ENCODE results near the gene CSHL1.
A peak's percentile ranks its signal among the peaks of the same experiment; 100 is the strongest.
"Not testable (repeated sequence)": the region's sequence is repeated elsewhere in the genome, so short reads cannot be mapped to it uniquely, and the experiment has no call there.

The CSHL1 gene

DNA sequence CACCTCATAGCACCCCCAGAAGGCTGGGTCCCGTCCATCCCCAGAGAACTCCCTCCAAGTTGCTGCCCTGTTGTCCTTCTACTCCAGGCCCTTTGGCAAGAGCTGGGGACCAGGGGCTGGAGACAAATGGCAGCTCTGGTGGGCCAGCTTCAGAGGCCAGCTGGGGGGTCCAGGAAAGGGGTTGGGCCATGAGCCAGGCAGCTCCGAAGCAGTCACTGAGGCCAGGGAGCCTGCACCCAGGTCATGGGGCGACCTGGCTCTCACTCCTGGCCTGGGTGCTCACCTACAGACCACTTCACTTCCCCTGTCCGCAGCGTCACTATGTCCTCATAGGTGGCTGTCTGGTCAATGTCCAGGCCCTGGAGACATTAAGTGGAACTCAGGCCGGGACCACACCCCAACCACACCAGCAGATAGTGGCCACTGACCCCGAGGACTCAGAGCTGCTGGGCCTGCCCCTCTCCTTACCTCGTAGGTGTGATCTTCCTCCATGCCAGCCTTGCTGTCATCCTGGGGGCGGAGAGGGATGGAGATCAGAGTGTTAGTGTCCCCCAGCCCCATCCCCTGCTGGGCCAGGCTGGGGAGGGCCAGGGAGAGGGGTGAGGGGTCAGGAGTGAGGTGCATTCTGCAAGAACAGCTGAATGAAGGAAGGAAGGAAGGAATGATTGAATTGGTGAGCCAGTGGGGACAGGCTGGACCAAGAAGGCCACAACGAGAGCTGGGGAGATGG, 18.1 kb upstream of the CSHL1 start:
- Histone ChIP-seq H3K36me3 (ENCODE audit: insufficient read depth, low read length) (no peaks in the 10 kb centered on the region), H3K9me3 (ENCODE audit: low read depth, low read length) (no peaks in the 10 kb centered on the region), H3K9ac (ENCODE audit: insufficient read length) (no peak overlapping the region), H3K4me3 (no peak overlapping the region), H3K27ac (no peak overlapping the region)
- no peak for DNase-seq (ENCODE audit: low read depth, low spot score)
- TF ChIP-seq FOXP2 (optimal IDR thresholded peaks at IDR 0.05; ENCODE audit: control extremely low read depth, extremely low read length, insufficient read depth) (no peak), EZH2 (IDR thresholded peaks at IDR 0.05) (no peak), POLR2AphosphoS5 (IDR thresholded peaks at IDR 0.05; ENCODE audit: borderline replicate concordance, low read depth, low read length) (no peak)

DNA sequence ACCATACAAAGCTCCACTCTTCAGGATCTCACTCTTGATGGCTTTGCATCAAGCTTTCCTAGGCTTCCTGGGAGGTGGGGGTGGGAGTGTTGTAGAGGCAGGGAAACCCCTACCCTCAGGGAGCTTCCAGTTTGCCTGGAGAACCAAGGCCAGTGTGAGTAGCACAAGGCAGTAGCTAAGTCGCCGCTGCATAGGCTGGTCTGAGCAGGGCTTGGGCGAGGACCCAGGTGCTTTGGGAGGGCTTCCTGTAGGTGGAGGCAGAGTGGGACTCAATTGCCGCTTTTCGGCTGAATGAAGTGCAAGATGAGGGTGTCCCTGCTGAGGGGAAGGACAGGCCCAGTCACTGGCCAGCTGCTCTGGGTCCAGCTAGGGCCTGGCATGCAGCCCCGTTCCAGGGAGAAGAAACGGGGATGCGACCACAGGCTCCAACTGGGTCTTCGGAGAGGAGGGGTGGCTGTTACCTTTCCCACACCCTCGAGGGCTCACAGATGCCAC, 17.2 kb upstream of the CSHL1 start:
- Histone ChIP-seq H3K4me3 (no peak overlapping the region), H3K9me3 (ENCODE audit: low read depth, low read length) (no peaks in the 10 kb centered on the region), H3K9ac (ENCODE audit: insufficient read length) (no peak overlapping the region), H3K27ac (no peak overlapping the region), H3K36me3 (ENCODE audit: insufficient read depth, low read length) (no peaks in the 10 kb centered on the region)
- TF ChIP-seq POLR2AphosphoS5 (IDR thresholded peaks at IDR 0.05; ENCODE audit: borderline replicate concordance, low read depth, low read length), result no peak
- no peak for TF ChIP-seq FOXP2 (optimal IDR thresholded peaks at IDR 0.05; ENCODE audit: control extremely low read depth, extremely low read length, insufficient read depth)
- no peak for TF ChIP-seq EZH2 (IDR thresholded peaks at IDR 0.05)
- no peak for DNase-seq (ENCODE audit: low read depth, low spot score)

DNA sequence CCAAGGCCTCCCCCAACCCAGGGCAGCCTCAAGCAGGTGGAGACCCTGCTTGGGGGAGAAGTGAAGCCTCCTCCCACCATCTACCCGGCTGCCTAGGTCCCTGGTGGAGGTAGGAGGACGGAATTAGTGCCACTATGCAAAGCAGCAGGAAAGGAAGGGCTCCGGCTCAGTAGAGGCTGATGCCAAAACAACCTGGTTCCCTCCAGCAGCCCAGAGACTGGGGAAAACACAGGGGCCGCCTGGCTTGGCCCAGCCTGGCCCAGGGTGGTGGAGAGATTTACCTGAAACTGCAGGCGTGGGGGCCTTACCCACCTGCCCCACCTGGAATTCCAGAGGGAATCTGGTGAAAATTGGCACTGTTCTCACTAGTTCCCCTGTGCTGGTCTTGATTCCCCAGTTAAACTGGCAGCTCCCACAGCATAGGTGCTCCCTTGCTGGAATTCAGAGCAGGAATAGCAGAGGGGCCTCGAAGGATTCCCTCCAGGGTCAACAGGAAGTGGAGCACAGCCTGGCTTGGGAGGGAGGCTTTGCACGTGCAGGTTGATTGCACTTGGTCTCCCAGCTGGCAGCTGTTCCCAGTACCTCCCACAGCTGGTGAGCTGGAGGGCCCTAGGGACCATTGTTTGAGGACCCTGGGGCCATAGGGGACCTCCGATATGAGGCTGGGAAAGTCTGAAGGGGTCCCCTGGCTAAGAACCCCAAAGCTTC, 16.6 kb upstream of the CSHL1 start:
- Histone ChIP-seq H3K4me3 (no peak overlapping the region), H3K9me3 (ENCODE audit: low read depth, low read length) (no peaks in the 10 kb centered on the region), H3K27ac (no peak overlapping the region), H3K36me3 (ENCODE audit: insufficient read depth, low read length) (no peaks in the 10 kb centered on the region), H3K9ac (ENCODE audit: insufficient read length) (no peak overlapping the region)
- DNase-seq (ENCODE audit: low read depth, low spot score), result no peak
- TF ChIP-seq EZH2 (IDR thresholded peaks at IDR 0.05) (no peak), POLR2AphosphoS5 (IDR thresholded peaks at IDR 0.05; ENCODE audit: borderline replicate concordance, low read depth, low read length) (no peak), FOXP2 (optimal IDR thresholded peaks at IDR 0.05; ENCODE audit: control extremely low read depth, extremely low read length, insufficient read depth) (no peak)

DNA sequence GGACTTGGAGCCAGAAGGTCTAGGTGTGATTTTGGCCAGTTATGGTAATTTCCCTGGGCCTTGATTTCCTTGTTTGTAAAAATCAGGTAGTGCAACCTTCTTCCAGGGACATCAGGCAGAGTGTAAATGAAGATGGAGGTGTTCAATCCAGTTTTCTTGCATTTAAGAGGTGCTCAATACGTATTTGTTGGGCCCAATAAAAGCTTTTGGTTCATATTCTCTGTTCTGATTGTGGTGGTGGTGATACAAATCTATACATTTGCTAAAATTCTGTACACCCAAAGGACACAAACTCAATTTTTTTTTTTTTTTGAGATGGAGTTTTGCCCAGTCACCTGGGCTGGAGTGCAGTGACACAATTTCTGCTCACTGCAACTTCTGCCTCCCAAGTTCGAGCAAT, 15.1 kb upstream of the CSHL1 start:
- DNase-seq (ENCODE audit: low read depth, low spot score), result no peak
- Histone ChIP-seq H3K4me3 (no peak overlapping the region), H3K27ac (no peak overlapping the region), H3K9me3 (ENCODE audit: low read depth, low read length) (no peaks in the 10 kb centered on the region), H3K36me3 (ENCODE audit: insufficient read depth, low read length) (no peaks in the 10 kb centered on the region), H3K9ac (ENCODE audit: insufficient read length) (no peak overlapping the region)
- no peak for TF ChIP-seq POLR2AphosphoS5 (IDR thresholded peaks at IDR 0.05; ENCODE audit: borderline replicate concordance, low read depth, low read length)
- TF ChIP-seq FOXP2 (optimal IDR thresholded peaks at IDR 0.05; ENCODE audit: control extremely low read depth, extremely low read length, insufficient read depth), result no peak
- TF ChIP-seq EZH2 (IDR thresholded peaks at IDR 0.05), result no peak

DNA sequence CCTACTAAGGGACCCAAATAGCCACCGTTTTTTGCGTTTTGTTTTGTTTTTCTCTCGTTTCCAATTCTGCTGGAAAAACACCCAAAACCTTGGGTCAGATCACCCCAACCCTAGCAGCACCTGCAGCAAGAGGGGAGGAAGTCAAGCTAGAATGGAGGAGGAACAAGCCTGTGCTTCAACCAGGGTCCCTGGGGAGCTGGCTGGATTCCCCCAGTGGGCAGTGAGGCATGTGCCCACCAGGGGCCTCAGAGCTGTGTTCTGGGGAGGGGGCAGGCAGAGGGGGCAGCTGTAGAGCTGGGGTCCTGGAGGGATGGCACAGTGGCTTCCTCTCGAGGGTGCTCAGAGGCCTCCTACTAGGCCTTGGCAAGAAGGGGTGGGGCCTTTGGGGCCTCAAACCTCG, 14.6 kb upstream of the CSHL1 start:
- no peak for TF ChIP-seq POLR2AphosphoS5 (IDR thresholded peaks at IDR 0.05; ENCODE audit: borderline replicate concordance, low read depth, low read length)
- TF ChIP-seq FOXP2 (optimal IDR thresholded peaks at IDR 0.05; ENCODE audit: control extremely low read depth, extremely low read length, insufficient read depth), result no peak
- no peak for TF ChIP-seq EZH2 (IDR thresholded peaks at IDR 0.05)
- H3K36me3 ChIP-seq (ENCODE audit: insufficient read depth, low read length), result no peaks in the 10 kb centered on the region
- H3K27ac ChIP-seq, result no peak overlapping the region
- no peak overlapping the region for H3K4me3 ChIP-seq
- H3K9ac ChIP-seq (ENCODE audit: insufficient read length), result no peak overlapping the region
- no peaks in the 10 kb centered on the region for H3K9me3 ChIP-seq (ENCODE audit: low read depth, low read length)
- no peak for DNase-seq (ENCODE audit: low read depth, low spot score)

DNA sequence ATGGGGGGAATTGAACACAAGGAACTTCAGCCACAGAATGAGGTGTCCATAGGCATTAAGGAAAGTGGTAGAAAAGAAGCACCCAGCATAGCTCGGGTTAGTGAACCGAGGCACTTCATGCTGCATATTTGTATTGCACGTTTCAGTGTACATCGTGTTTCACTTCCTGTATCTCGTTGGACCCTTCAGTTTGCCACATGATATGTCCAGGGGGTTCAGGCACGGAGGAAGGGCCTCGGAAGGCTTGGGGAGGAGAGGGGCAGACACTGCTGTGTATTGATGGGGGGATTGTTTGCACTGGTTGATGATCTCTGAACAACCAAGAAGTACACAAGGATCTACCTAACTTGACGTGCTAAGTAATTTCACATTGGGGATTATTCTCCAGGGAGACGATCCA, 11.3 kb upstream of the CSHL1 start:
- not testable (repeated sequence) for H3K27ac ChIP-seq; H3K4me3 ChIP-seq; DNase-seq (ENCODE audit: low read depth, low spot score); H3K36me3 ChIP-seq (ENCODE audit: insufficient read depth, low read length); H3K9ac ChIP-seq (ENCODE audit: insufficient read length); H3K9me3 ChIP-seq (ENCODE audit: low read depth, low read length)

DNA sequence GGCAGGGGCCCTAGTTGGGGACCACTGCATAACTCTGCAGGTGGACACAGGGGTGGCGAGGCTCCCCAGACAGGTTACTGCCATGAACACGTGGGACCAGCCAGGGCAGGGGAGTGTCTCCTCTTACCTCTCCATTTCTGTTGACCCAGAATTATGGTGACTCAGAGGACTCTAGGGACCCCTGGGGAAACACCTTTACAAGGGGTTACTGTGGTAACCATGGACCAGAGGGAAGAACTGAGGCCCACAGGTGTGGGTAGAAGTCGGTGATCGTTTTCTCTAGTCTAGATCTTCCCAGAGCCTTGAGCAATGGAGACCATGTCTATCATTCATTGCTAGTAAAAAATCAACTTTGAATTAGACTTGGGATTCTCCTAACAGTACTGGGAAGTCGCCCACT, 9.7 kb upstream of the CSHL1 start:
- DNase-seq (ENCODE audit: low read depth, low spot score); H3K36me3 ChIP-seq (ENCODE audit: insufficient read depth, low read length); H3K9me3 ChIP-seq (ENCODE audit: low read depth, low read length); H3K9ac ChIP-seq (ENCODE audit: insufficient read length); H3K4me3 ChIP-seq; H3K27ac ChIP-seq: not testable (repeated sequence)

DNA sequence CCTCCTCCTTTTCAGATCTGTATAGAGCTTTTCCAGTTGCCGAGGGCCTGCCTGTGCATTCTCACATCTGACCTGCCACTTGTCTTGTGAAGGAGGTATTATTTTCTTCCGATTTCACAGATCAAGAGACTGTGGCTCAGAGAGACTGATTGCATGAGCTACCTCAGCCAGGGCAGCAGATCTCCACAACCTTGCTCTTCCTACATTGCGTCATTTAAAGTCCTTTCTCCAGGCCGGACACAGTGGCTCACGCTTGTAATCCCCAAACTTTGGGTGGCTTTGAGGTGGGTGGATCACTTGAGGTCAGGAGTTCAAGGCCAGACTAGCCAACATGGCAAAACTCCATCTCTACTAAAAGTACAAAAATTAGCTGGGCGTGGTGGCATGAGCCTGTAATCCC, 9.0 kb upstream of the CSHL1 start:
- H3K27ac ChIP-seq; H3K36me3 ChIP-seq (ENCODE audit: insufficient read depth, low read length); H3K9me3 ChIP-seq (ENCODE audit: low read depth, low read length); H3K9ac ChIP-seq (ENCODE audit: insufficient read length); DNase-seq (ENCODE audit: low read depth, low spot score); H3K4me3 ChIP-seq: not testable (repeated sequence)

DNA sequence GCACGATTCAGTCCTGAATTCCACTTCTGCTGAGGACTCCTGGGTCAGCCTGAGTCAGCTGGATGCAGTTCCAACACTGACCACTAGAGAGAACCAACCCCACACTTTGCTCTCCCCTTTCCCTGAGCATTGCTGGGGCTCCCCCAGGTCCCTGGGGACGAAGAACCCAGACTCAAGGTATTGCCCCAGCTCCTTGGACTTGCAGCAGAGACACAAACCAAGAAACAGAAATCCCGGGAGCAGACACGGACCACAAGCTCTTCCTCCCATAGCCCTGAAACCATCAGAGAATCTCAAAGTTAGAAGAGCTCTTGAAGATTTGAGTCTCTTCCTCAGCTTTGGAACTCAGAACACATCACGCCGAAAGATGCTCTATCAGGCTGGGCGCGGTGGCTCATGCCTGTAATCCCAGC, 8.3 kb upstream of the CSHL1 start:
- Histone ChIP-seq H3K36me3 (ENCODE audit: insufficient read depth, low read length) (no peaks in the 10 kb centered on the region), H3K27ac (no peak overlapping the region), H3K9ac (ENCODE audit: insufficient read length) (no peak overlapping the region), H3K4me3 (no peak overlapping the region), H3K9me3 (ENCODE audit: low read depth, low read length) (no peaks in the 10 kb centered on the region)
- DNase-seq (ENCODE audit: low read depth, low spot score), result peak; percentile 3
- TF ChIP-seq FOXP2 (optimal IDR thresholded peaks at IDR 0.05; ENCODE audit: control extremely low read depth, extremely low read length, insufficient read depth) (no peak), POLR2AphosphoS5 (IDR thresholded peaks at IDR 0.05; ENCODE audit: borderline replicate concordance, low read depth, low read length) (no peak), EZH2 (IDR thresholded peaks at IDR 0.05) (no peak)

DNA sequence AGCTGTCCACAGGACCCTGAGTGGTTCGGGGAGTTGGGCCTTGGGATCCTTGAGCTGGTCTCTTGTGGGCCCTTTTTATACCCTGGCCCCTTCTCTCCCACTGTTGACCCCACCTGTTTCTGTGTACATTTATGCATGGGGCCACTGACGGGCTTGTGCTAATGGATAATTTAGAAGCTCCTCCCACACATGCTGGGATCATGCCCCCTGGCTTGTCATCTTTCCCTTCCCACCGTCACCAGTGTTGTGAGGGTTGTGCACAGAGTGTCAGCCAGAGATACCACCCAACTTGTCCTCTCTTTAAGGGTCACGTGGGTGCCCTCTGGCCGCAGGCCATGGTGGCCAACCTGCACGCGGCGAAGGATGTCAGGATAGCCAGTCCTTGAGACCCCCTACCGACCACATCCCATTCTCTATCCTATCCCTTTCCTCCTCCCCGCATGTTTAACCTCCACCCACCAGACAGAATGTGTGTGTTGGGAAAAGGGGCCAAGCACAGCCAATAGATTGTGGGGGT, 7.8 kb upstream of the CSHL1 start, which contains the start of gene GH1:
Gene GH1, minus strand, starts transcription at position 51 of the 517 bp plus-strand sequence. CDS start 63 bp downstream, outside the sequence.
- H3K27ac ChIP-seq; H3K36me3 ChIP-seq (ENCODE audit: insufficient read depth, low read length); H3K4me3 ChIP-seq; H3K9me3 ChIP-seq (ENCODE audit: low read depth, low read length); DNase-seq (ENCODE audit: low read depth, low spot score); H3K9ac ChIP-seq (ENCODE audit: insufficient read length): not testable (repeated sequence)

Measured in SK-N-MC (cell line).